Natural killer cell (primary cell): ENCODE results near the gene DDX24. TPM values are rescaled to one million over a fixed set of nuclear protein-coding genes. Genes with fewer than 3 reads are reported as not detected.

Experiments used
- ATAC-seq, 3 donors: fragments of 150-1000 bp in 2 of 3; fragments of 200-7000 bp in 1 of 3; cut with Tn5 transposase; 1 replicate in 1 of 3; 2 replicates in 2 of 3; pipeline ENCODE4 v1.10.0; 2021; ENCODE audit warnings: mild to moderate bottlenecking in 2 of 3, moderate library complexity in 2 of 3
- DNase-seq, 2 donors: peaks; one replicate each; pipeline versions ENCODE4 v3.0.0 to v3.0.0-alpha.2; 2013 to 2021; ENCODE audit warnings: mixed read lengths in 1 of 2
- H3K27ac ChIP-seq: one replicate; pipeline ENCODE4 v1.5.1; 2013; ENCODE audit warnings: mild to moderate bottlenecking, low read length
- H3K27me3 ChIP-seq: one replicate; pipeline ENCODE4 v1.6.1; 2013; ENCODE audit warnings: low read length; ENCODE audit not compliant: control insufficient read depth, insufficient read depth
- H3K36me3 ChIP-seq: one replicate; pipeline ENCODE4 v1.6.1; 2013; ENCODE audit warnings: low read length; ENCODE audit not compliant: control insufficient read depth, insufficient read depth
- H3K4me1 ChIP-seq: one replicate; pipeline ENCODE4 v1.6.1; 2013; ENCODE audit warnings: low read length; ENCODE audit not compliant: control insufficient read depth, insufficient read depth
- H3K4me3 ChIP-seq: one replicate; pipeline ENCODE4 v1.5.1; 2013; ENCODE audit warnings: low read length
- H3K9me3 ChIP-seq: one replicate; pipeline ENCODE4 v1.6.1; 2013; ENCODE audit warnings: low read length; ENCODE audit not compliant: control insufficient read depth, insufficient read depth
- H3K27ac Mint-ChIP-seq, 2 donors: one replicate each; pipeline ENCODE4 v1.8.0; 2022; ENCODE audit warnings: mild to moderate bottlenecking in 2 of 2, mixed read lengths in 2 of 2, moderate library complexity in 1 of 2
- H3K27me3 Mint-ChIP-seq, 2 donors: one replicate each; pipeline ENCODE4 v1.8.0; 2022; ENCODE audit warnings: low read depth in 2 of 2, mixed read lengths in 2 of 2
- H3K36me3 Mint-ChIP-seq: one replicate; pipeline ENCODE4 v1.8.0; 2022; ENCODE audit warnings: mixed read lengths
- H3K4me1 Mint-ChIP-seq, 2 donors: one replicate each; pipeline ENCODE4 v1.8.0; 2022; ENCODE audit warnings: mixed read lengths in 2 of 2
- H3K4me3 Mint-ChIP-seq: one replicate; pipeline ENCODE4 v1.8.0; 2022; ENCODE audit warnings: mild to moderate bottlenecking, moderate library complexity, mixed read lengths
- H3K9me3 Mint-ChIP-seq, 2 donors: one replicate each; pipeline ENCODE4 v1.8.0; 2022; ENCODE audit warnings: mixed read lengths in 2 of 2
- WGBS: methylation state at CpG from one replicate; pipeline ENCODE4 v1.1.7; 2013; ENCODE audit warnings: missing lambda C conversion rate; ENCODE audit not compliant: insufficient coverage; 5-methylcytosine and 5-hydroxymethylcytosine counted together
- intact Hi-C: fragments of 100-400 bp; cut with micrococcal nuclease; formaldehyde crosslinking; loops from one replicate; pipeline ENCODE4 v1.14.2; 2022
- total RNA-seq, 4 donors: library from RNA; stranded (reverse); fragments of 120-200 nt in 1 of 4; gene quantifications; one replicate each; pipeline versions ENCODE4 v1.2.3 to v1.2.4, GENCODE V29; 2013 to 2022
- TF ChIP-seq, protein P1 (sequence below): fragments of 200-600 bp; IDR thresholded peaks from one replicate; pipeline ENCODE4 v1.8.0; 2022; ENCODE audit warnings: antibody characterized with exemption

Gene DDX24
- total RNA-seq, 3 donors from 2014 or later (not counting 1 experiment from before 2014, with no cell fraction given), result 250 to 357 (median 296) TPM

DNA sequence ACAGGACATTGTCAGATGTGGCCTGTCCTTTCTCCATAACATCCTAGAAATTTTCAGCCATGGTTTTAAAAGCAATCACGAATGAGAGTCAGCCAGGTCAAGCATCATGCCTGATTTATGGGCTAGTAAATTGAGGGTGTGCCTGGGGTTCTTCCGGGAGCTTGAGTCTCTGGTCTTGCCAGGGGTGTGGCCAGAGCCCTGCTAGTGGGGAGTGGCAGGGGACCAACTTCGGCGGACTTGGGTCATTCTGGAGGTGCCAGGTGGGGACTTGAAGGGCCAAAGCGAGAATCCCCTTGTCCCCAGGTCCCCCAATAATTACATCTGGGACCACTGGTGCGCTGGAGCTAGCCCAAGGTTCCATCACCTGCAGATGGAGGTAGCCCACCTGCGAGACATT lies 49.1 kb downstream of the DDX24 start:
- Histone ChIP-seq H3K27me3 (no peaks in the 10 kb centered on the region), H3K4me3 (no peak overlapping the region), H3K9me3 (no peaks in the 10 kb centered on the region), H3K36me3 (no peaks in the 10 kb centered on the region), H3K27ac (no peak overlapping the region), H3K4me1 (peaks cover 7% of the 10 kb centered on the region)
- H3K9me3 Mint-ChIP-seq, result no peaks in the 10 kb centered on the region
- peaks cover 4 to 8% of the 10 kb centered on the region in 2 donors for H3K4me1 Mint-ChIP-seq
- ATAC-seq, result no peak
- no peaks in the 10 kb centered on the region for H3K36me3 Mint-ChIP-seq
- TF ChIP-seq, protein P1, sequence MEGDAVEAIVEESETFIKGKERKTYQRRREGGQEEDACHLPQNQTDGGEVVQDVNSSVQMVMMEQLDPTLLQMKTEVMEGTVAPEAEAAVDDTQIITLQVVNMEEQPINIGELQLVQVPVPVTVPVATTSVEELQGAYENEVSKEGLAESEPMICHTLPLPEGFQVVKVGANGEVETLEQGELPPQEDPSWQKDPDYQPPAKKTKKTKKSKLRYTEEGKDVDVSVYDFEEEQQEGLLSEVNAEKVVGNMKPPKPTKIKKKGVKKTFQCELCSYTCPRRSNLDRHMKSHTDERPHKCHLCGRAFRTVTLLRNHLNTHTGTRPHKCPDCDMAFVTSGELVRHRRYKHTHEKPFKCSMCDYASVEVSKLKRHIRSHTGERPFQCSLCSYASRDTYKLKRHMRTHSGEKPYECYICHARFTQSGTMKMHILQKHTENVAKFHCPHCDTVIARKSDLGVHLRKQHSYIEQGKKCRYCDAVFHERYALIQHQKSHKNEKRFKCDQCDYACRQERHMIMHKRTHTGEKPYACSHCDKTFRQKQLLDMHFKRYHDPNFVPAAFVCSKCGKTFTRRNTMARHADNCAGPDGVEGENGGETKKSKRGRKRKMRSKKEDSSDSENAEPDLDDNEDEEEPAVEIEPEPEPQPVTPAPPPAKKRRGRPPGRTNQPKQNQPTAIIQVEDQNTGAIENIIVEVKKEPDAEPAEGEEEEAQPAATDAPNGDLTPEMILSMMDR, result no peak
- no peak for DNase-seq
- H3K4me3 Mint-ChIP-seq, result no peak overlapping the region
- WGBS, result 82% methylated on average over 5 of the region's 7 CpGs
- no peak overlapping the region for H3K27ac Mint-ChIP-seq
- intact Hi-C loops, result no loop called here
- peaks cover 5 to 12% of the 10 kb centered on the region in 2 donors for H3K27me3 Mint-ChIP-seq

DNA sequence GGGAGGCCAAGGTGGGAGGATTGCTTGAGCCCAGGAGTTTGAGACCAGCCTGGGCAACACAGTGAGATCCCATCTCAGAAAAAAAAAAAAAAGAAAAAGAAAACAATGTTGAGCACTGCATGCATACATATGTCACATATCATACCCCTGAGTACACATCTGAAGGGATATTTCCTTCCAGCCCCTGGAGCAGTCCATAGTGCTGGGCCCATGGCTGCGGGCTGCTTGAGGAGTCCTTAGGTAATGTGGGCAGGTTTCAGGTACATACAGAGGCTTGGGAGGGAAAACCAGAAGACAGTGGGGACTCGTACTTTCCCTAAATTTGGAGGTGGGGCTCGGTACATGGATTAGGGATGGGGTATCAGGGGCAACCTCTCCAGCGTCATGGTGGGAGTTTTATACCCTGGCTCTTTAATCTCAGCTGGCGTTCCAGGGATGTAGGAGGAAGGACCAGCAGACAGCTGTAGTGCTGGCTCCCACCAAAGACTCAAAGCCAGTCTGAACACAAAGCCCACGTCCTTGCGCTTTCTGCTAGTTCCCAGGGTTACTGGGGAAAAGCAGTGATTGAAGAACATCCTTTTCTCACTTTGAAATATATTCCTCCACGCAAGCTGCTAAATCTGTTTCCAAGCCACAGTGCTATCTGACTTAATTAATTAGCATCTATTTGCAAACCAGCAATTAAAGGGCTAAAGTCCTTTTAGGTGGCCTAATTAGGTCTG lies 49.7 kb downstream of the DDX24 start:
- Mint-ChIP-seq H3K27me3 (peaks cover 0 to 8% of the 10 kb centered on the region in 2 donors), H3K9me3 (no peaks in the 10 kb centered on the region), H3K4me3 (no peak overlapping the region), H3K4me1 (peaks cover 0 to 4% of the 10 kb centered on the region in 2 donors), H3K36me3 (no peaks in the 10 kb centered on the region), H3K27ac (no peak overlapping the region)
- Histone ChIP-seq H3K36me3 (no peaks in the 10 kb centered on the region), H3K27me3 (no peaks in the 10 kb centered on the region), H3K4me3 (no peak overlapping the region), H3K4me1 (peaks cover 12% of the 10 kb centered on the region), H3K9me3 (no peaks in the 10 kb centered on the region), H3K27ac (no peak overlapping the region)
- 93% methylated on average over 8 of the region's 8 CpGs for WGBS
- DNase-seq (no peak), ATAC-seq (no peak)
- TF ChIP-seq, protein P1, result no peak
- intact Hi-C loops, result no loop called here

DNA sequence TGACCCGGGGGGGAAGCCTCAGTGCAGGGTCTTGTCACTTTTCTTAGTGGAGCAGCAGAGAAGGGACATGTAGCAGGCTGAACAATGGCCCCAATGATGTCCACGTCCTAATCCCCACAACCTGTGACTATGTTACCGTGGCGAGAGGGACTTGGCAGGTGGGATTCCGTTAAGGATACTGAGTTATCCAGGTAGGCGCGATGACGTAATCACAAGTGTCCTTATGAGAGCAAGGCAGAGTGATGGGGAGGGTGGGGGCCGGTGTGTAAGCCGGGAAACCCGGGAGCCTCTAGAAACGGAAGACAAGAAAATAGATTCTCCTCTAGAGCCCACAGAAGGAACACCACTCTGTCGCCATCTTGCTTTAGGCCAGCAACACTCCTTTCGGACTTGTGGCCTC lies 50.4 kb downstream of the DDX24 start:
- H3K4me3 ChIP-seq, result no peak overlapping the region
- no peak for ATAC-seq
- Mint-ChIP-seq H3K4me3 (no peak overlapping the region), H3K36me3 (no peaks in the 10 kb centered on the region), H3K27me3 (peaks cover 0 to 11% of the 10 kb centered on the region in 2 donors), H3K27ac (no peak overlapping the region), H3K4me1 (peaks cover 6 to 9% of the 10 kb centered on the region in 2 donors), H3K9me3 (no peaks in the 10 kb centered on the region)
- TF ChIP-seq, protein P1, result no peak
- no peaks in the 10 kb centered on the region for H3K27me3 ChIP-seq
- no peak for DNase-seq
- no peak overlapping the region for H3K27ac ChIP-seq
- no peaks in the 10 kb centered on the region for H3K36me3 ChIP-seq
- H3K9me3 ChIP-seq, result no peaks in the 10 kb centered on the region
- WGBS, result 95% methylated on average over 14 of the region's 14 CpGs
- intact Hi-C loops, result no loop called here
- H3K4me1 ChIP-seq, result peaks cover 12% of the 10 kb centered on the region
